HG02642 (cell line): Measurements from ENCODE around the gene ACTN4.

Experiments used
- ATAC-seq: cut with Tn5 transposase; IDR thresholded peaks from one replicate; pipeline ENCODE4 v1.9.1; 2021; ENCODE audit warnings: mild to moderate bottlenecking; ENCODE audit not compliant: unreplicated experiment, poor library complexity

ACTN4 gene

GRCh38 chr19:38676023-38676877 lies 28.8 kb downstream of the ACTN4 start:
- ATAC-seq: no peak

- ATAC-seq: no peak
Measured at GRCh38 chr19:38676878-38677646, 29.6 kb downstream of the ACTN4 start.

DNA sequence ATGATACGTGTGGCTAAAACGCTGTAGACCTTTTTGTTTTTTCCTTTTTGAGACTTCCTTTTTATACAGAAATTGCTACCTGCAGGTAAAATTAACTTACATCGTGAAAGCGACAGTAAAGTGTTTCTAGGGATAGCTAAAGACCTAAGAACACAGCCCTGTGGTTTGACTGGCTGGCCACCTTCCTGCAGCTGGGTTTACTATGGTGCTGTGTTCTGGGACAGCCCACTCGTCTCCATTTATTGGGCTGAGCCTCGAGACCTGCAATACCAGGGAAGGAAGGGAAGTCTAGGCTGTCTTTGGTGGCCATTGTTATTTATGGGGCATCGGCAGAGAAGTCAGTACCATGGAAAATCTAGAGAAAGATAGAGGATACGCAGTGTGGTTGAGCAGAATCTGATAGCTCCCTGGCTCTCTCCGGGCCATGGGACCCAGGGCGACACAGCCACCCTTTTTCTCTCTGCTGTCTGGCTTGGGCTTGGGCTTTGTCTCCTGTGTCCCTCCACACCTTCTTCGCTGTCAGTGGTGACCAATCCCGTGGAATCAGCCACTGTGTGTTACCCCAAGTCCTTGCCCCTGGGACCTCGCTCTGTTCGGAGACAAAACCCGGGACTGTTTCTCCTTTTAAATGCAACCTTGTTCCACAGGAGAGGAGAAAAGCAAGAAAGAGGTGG lies 30.9 kb downstream of the ACTN4 start:
- no peak for ATAC-seq

- no peak for ATAC-seq
Measured at GRCh38 chr19:38678891-38679494, 31.5 kb downstream of the ACTN4 start.

GRCh38 chr19:38679839-38680238 lies 32.4 kb downstream of the ACTN4 start:
- ATAC-seq: no peak

DNA sequence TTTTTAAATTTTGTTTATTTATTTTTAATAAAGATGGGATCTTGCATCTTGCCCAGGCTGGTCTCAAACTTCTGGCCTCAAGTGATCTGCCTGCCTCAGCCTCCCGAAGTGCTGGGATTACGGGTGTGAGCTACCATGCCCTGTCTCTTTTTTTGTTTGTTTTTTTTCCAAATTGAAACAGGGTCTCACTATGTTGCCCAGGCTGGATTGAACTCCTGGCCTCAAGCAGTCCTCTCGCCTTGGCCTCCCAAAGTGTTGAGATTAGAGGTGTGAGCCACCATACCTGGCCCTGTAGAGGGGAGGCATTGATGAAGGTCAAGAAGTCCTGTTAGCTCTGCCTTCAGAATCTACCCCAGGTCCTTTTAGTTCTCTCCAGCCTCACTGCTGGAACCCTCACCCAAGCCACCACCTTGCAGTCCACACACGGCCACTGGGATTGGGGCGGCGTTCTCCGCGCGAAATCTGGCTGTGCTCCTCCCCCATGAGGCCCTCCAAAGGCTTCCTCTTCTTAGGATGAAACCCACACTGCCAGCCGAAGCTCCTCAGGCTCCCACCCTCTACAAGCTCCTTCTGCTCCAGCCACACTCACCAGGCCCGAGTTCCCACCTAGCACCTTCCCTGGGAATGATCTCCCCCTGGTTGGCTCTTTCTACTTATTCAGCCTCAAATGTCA lies 34.9 kb downstream of the ACTN4 start:
- no peak for ATAC-seq

- no peak for ATAC-seq
Measured at GRCh38 chr19:38682872-38683392, 35.5 kb downstream of the ACTN4 start.

- ATAC-seq: peak; percentile 37
Measured at GRCh38 chr19:38683393-38684077, 36.1 kb downstream of the ACTN4 start.

DNA sequence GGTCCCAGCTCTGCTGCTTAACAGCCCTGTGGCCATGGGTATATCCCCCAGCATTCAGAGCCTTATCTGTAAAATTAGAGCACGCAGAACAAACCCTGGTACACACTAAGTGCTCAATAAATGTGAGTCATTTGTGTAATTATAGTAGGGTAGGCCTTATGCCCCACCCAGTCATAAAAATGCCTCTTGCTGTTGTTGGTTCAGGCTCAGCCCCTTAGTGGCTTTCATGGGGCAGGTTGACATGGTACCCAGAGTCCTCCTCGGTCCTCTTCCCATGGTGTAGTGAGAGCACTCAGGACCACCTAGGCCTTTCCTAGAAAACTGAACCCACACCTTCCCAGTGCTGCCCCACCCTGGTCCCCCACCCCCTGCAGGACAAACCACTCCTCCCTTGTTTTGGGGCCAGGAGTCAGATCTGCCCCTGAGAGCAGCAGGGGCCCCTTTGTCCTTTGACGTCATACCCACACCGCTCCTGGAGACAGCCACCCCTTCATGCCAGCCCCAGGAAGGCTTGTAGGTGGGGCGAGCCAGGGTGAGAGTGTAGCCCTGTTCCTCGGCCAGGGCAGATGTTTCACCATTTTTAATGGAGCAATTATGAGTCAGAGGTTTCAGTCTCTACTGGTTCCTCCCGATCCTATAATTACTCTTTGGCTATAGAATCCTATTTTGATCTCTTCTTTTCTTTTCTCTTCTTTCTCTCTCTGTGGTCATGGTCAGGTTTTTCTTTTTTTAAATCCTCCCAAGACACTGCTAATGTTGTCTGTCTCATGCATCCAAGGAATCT lies 36.8 kb downstream of the ACTN4 start:
- ATAC-seq: no peak

DNA sequence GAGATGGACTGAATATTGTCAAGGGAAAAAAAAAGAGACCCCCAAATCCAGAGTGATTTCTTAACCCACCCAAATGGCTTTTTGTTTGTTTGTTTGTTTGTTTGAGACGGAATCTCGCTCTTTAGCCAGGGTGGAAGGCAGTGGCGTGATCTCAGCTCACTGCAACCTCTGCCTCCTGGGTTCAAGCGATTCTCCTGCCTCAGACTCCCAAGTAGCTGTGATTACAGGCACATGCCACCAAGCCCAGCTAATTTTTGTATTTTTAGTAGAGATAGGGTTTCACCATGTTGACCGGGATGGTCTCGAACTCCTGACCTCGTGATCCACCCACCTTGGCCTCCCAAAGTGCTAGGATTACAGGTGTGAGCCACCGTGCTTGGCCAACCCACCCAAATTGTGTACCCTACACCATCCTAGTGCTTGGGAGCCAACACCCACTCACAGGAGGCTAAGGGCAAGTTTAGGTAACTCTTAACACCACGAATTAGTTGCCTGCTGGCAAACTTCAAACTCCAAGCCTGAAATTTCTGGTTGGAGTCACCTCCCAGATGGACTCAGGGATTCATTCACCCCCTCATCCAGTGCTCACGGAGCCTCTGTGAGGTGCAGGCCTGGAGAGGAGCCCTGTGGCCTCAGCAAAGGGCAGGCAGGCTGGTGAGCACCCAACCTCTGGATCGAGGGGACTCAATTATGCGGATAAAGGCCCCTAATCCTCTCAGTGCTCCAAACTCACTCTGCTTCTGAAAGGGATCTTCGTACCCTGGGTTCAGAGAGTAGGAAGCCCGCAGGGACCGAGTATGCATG lies 37.6 kb downstream of the ACTN4 start:
- no peak for ATAC-seq

GRCh38 chr19:38685666-38686529 lies 38.4 kb downstream of the ACTN4 start:
- no peak for ATAC-seq

DNA sequence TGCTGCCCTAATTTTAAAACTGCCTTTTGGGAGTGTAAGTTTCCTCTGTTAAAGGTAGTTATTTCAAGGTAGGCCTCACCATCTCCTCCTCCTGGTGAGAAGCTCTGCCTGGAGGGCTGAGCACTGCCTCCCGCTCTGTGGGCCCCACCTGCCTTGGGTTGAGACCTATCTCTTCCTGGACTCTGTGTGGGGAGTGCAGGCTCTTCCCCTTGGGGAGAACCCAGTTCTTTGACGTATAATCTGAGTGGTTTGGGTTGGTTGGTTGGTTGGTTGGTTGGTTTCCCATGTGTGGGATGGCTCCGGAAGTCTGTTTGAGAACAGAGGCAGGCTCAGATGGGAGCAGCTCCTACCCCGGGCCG lies 39.1 kb downstream of the ACTN4 start:
- no peak for ATAC-seq

- ATAC-seq: no peak
Measured at GRCh38 chr19:38687837-38688378, 40.5 kb downstream of the ACTN4 start.

GRCh38 chr19:38690146-38690545 lies 42.7 kb downstream of the ACTN4 start:
- ATAC-seq: no peak

DNA sequence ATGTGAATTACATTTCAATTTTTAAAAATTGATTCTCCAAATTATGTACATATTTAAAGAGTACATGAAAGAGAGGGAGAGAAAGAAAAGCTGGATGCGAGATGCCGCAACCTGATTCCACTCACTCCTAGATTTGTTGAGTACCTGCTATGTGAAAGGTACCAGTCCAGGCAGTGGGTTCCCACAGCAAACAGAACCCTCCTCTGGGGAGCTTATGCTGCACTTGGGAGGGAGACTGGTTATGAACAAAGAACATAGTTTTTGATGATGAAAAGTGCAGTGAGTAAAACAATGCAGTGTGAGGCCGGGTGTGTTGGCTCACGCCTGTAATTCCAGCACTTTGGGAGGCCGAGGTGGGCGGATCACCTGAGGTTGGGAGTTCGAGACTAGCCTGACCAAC lies 43.4 kb downstream of the ACTN4 start:
- ATAC-seq: no peak

- ATAC-seq: no peak
Measured at GRCh38 chr19:38691938-38692457, 44.5 kb downstream of the ACTN4 start.
